Transverse colon (tissue), 4 donors: Measurements from ENCODE around the gene CLCA1. TPM values are rescaled to one million over a fixed set of nuclear protein-coding genes. Genes with fewer than 3 reads are reported as not detected.

Experiments used
- DNase-seq: peaks from one replicate; pipeline ENCODE4 v3.0.0-alpha.2; 2019
- H3K27ac ChIP-seq, 4 donors: fragments of 200-600 bp; sonication (generic); 2 replicates each; pipeline ENCODE4 v1.5.1; 2016 to 2018; ENCODE audit warnings: inconsistent platforms in 4 of 4
- H3K27me3 ChIP-seq: fragments of 200-600 bp; sonication (generic); 2 replicates; pipeline ENCODE4 v1.5.1; 2017; ENCODE audit warnings: inconsistent platforms
- H3K36me3 ChIP-seq, 4 donors: fragments of 200-600 bp; sonication (generic); 2 replicates each; pipeline ENCODE4 v1.5.1; 2017 to 2019; ENCODE audit warnings: inconsistent platforms in 4 of 4
- H3K4me1 ChIP-seq, 4 donors: fragments of 200-600 bp; sonication (generic); 2 replicates each; pipeline ENCODE4 v1.5.1; 2017 to 2020; ENCODE audit warnings: inconsistent platforms in 4 of 4
- H3K4me3 ChIP-seq, 4 donors: fragments of 200-600 bp; sonication (generic); 1 replicate in 1 of 4; 2 replicates in 3 of 4; pipeline versions ENCODE4 v1.5.1 to v1.6.1; 2017 to 2019; ENCODE audit warnings: inconsistent platforms in 4 of 4
- H3K9me3 ChIP-seq, 2 donors: fragments of 200-600 bp; sonication (generic); 2 replicates each; pipeline ENCODE4 v1.5.1; 2017 to 2019; ENCODE audit warnings: inconsistent platforms in 2 of 2
- EP300 ChIP-seq: sonication (generic); formaldehyde crosslinking; IDR thresholded peaks from one replicate; pipeline ENCODE4 v1.6.1; 2017; ENCODE audit warnings: antibody characterized with exemption, low read depth
- POLR2A ChIP-seq: fragments of 450-650 bp; IDR thresholded peaks from one replicate; pipeline ENCODE4 v1.6.1; 2016; ENCODE audit warnings: antibody characterized with exemption, mild to moderate bottlenecking, moderate library complexity
- POLR2AphosphoS5 ChIP-seq, 3 donors: sonication (generic); formaldehyde crosslinking; IDR thresholded peaks; one replicate each; pipeline ENCODE4 v1.6.1; 2016; ENCODE audit warnings: antibody characterized with exemption in 3 of 3
- WGBS, 2 donors: methylation state at CpG; one replicate each; pipeline ENCODE4 v1.1.5; 2018; ENCODE audit warnings: low coverage in 1 of 2; 5-methylcytosine and 5-hydroxymethylcytosine counted together
- in situ Hi-C, 4 donors: fragments of 200-750 bp; cut with MboI; loops; one replicate each; pipeline versions ENCODE4 v1.15.0 to v1.15.1; 2017; ENCODE audit warnings: low sequenced_read_pairs in 3 of 4, low pct_ligation_motif_present in 1 of 4, low pct_unique_long_range_greater_than_20kb in 1 of 4
- intact Hi-C: fragments of 100-400 bp; cut with DNase I; formaldehyde crosslinking; loops from one replicate; pipeline ENCODE4 v1.15.1; 2023; ENCODE audit warnings: low total_unique reads
- total RNA-seq, 4 donors: library from RNA; depleted of rRNA; stranded (reverse); fragments of >200 nt; gene quantifications; one replicate each; pipeline ENCODE4 v1.1.0, GENCODE V29; 2016
- TF ChIP-seq, protein P1 (sequence below), 5 experiments: fragments of 200-600 bp in 3 of 5; fragments of 450-650 bp in 2 of 5; sonication (generic) in 3 of 5; IDR thresholded peaks; 1 replicate in 2 of 5; 2 replicates in 3 of 5; pipeline ENCODE4 v1.5.1; 2016 to 2017; ENCODE audit warnings: antibody characterized with exemption in 5 of 5, inconsistent platforms in 3 of 5, mild to moderate bottlenecking in 2 of 5, moderate library complexity in 1 of 5

Gene CLCA1
- total RNA-seq, 4 donors from 2014 or later: 16.1 to 1,013 (median 168) TPM

DNA sequence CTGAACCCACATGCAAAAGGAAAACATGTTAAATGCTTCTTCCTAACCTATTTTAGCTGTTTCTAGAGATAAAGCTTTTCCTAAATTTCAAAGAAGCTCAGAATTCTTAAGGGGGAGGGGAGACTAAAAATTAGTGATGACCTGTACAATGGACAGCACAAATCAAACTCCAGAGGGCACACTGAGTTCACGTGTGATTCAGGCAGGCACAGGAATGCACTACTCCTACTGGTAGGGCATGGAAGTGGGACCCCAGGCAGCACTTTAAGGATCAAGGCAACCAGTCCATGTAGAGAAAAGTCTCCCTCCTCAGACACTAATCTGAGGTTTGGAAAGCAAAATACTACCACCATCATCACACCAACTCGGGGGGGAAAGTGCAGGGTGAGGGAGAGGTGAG lies 46.9 kb downstream of the CLCA1 start:
- WGBS, 2 donors: 45 to 63% methylated on average over 1 to 2 of the region's 2 CpGs
- Histone ChIP-seq H3K27me3 (no peaks in the 10 kb centered on the region), H3K4me1 (peaks cover 0 to 17% (median 8%) of the 10 kb centered on the region in 4 donors), H3K27ac (no peak overlapping the region), H3K4me3 (no peak overlapping the region), H3K36me3 (no peaks in the 10 kb centered on the region), H3K9me3 (no peaks in the 10 kb centered on the region)
- peak; percentile 27 for DNase-seq
- intact Hi-C loops: no loop called here
- TF ChIP-seq EP300 (no peak), POLR2A (no peak), POLR2AphosphoS5 (IDR thresholded peaks at IDR 0.05) (no peak)
- TF ChIP-seq, protein P1, sequence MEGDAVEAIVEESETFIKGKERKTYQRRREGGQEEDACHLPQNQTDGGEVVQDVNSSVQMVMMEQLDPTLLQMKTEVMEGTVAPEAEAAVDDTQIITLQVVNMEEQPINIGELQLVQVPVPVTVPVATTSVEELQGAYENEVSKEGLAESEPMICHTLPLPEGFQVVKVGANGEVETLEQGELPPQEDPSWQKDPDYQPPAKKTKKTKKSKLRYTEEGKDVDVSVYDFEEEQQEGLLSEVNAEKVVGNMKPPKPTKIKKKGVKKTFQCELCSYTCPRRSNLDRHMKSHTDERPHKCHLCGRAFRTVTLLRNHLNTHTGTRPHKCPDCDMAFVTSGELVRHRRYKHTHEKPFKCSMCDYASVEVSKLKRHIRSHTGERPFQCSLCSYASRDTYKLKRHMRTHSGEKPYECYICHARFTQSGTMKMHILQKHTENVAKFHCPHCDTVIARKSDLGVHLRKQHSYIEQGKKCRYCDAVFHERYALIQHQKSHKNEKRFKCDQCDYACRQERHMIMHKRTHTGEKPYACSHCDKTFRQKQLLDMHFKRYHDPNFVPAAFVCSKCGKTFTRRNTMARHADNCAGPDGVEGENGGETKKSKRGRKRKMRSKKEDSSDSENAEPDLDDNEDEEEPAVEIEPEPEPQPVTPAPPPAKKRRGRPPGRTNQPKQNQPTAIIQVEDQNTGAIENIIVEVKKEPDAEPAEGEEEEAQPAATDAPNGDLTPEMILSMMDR (IDR thresholded peaks at IDR 0.05): peak in 4 of 5 experiments; percentile 42 to 70 (median 53)
- in situ Hi-C loops: no loop called here

DNA sequence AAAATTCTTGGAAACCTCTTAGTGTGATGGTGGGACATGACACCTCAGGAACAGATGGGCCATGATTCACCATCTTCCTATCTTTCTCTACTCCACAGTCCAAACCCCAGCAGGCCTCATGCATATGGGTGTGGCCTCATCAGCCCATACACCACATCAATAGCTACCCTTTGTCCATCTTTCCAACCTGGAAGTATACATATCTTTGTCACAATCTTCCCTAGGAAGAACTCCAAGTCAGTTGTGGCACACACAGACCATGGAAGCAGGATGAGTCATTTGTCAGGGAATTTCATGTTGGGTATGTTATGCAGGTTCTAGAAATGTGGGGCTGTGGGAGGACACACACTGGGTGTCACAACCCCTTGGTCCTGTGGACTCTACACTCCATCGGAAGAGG lies 47.6 kb downstream of the CLCA1 start:
- H3K4me1 ChIP-seq: peaks cover 0 to 19% (median 8%) of the 10 kb centered on the region in 4 donors
- 97 to 100% methylated on average over 1 of the region's 1 CpG for WGBS, 2 donors
- no peaks in the 10 kb centered on the region for H3K27me3 ChIP-seq
- no peak for TF ChIP-seq POLR2A
- TF ChIP-seq EP300: no peak
- TF ChIP-seq, protein P1 (IDR thresholded peaks at IDR 0.05): no peak
- no peak for TF ChIP-seq POLR2AphosphoS5 (IDR thresholded peaks at IDR 0.05)
- intact Hi-C loops: no loop called here
- no peaks in the 10 kb centered on the region for H3K36me3 ChIP-seq
- in situ Hi-C loops: no loop called here
- no peaks in the 10 kb centered on the region for H3K9me3 ChIP-seq
- no peak overlapping the region for H3K4me3 ChIP-seq
- DNase-seq: no peak
- H3K27ac ChIP-seq: peak overlapping the region in 1 of 4 donors; percentile 20

DNA sequence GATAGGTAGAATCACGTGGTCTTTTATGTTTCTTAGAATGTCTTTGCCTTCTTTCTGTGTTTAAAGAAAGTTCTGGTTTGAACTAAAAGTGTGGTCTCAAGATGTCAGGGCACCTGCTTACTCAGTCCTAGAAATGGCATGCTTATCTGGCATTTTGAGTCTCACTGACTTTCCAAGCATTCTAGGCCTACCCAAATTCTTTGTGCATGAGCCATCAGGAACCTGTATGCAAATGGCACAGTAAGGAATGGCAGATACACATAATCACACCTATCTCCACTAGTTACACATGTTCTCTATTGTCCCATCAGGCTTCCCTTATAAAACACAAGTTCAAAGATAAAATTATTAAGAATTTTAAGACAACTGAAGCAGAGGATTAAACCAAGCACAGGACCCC lies 48.6 kb downstream of the CLCA1 start:
- peak overlapping the region in 2 of 4 donors; percentile 20 to 34 for H3K27ac ChIP-seq
- no peaks in the 10 kb centered on the region for H3K27me3 ChIP-seq
- in situ Hi-C loops: no loop called here
- H3K36me3 ChIP-seq: no peaks in the 10 kb centered on the region
- 30 to 55% methylated on average over 1 of the region's 1 CpG for WGBS, 2 donors
- H3K4me3 ChIP-seq: no peak overlapping the region
- H3K4me1 ChIP-seq: peaks cover 0 to 27% (median 12%) of the 10 kb centered on the region in 4 donors
- TF ChIP-seq POLR2AphosphoS5 (IDR thresholded peaks at IDR 0.05) (no peak), EP300 (no peak), POLR2A (no peak)
- TF ChIP-seq, protein P1 (IDR thresholded peaks at IDR 0.05): no peak
- H3K9me3 ChIP-seq: no peaks in the 10 kb centered on the region
- intact Hi-C loops: no loop called here
- no peak for DNase-seq

DNA sequence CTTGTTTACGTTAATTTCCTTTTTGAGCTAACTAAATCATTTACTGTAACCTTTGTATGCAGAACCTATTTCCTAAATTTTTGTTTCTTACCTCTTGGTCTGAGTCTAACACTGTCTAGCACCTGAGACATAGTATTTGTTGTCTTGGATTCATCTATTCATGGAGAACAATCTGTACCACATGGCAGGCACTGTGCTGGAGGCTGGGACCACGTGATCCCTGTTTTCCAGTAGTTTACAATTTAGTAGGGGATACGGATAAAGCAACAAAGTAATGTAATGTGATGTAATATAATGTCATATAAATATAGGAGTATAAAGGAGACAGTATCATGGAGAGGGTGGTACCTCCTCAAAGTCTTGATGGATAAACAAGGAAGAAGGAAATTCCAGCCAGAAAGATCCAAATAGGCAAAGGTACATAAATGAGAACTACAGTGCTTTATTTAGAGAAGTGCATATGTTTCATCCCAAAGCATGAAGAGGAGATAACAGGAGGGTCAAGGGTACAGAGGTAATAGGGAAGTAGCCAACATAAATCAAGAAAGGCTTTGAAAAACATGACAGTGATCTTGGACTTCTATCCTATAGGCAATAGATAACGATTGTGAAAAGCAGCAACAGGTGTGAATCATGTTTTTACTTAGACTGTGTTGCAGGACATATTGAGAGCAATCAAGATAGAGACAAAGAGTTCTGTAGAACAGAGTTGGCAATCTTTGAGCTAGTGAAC lies 52.2 kb downstream of the CLCA1 start:
- no peak overlapping the region for H3K4me3 ChIP-seq
- H3K27me3 ChIP-seq: no peaks in the 10 kb centered on the region
- intact Hi-C loops (loop anchor here (10.0 kb wide), 1 partner anchor 56 kb away; the partner anchor contains the start of gene CLCA1), in situ Hi-C loops (no loop called here)
- WGBS, 2 donors: 60 to 71% methylated on average over 4 of the region's 4 CpGs
- DNase-seq: peak; percentile 51
- H3K27ac ChIP-seq: peak overlapping the region; percentile 3 to 64 (median 48)
- no peak for TF ChIP-seq EP300
- TF ChIP-seq, protein P1 (IDR thresholded peaks at IDR 0.05): no peak
- peak in 2 of 3 donors; percentile 57 to 87 for TF ChIP-seq POLR2AphosphoS5 (IDR thresholded peaks at IDR 0.05)
- no peak for TF ChIP-seq POLR2A
- no peaks in the 10 kb centered on the region for H3K9me3 ChIP-seq
- H3K36me3 ChIP-seq: no peaks in the 10 kb centered on the region
- peaks cover 0 to 27% (median 12%) of the 10 kb centered on the region in 4 donors for H3K4me1 ChIP-seq
